ENCODE data around the gene MINDY4.

DNA sequence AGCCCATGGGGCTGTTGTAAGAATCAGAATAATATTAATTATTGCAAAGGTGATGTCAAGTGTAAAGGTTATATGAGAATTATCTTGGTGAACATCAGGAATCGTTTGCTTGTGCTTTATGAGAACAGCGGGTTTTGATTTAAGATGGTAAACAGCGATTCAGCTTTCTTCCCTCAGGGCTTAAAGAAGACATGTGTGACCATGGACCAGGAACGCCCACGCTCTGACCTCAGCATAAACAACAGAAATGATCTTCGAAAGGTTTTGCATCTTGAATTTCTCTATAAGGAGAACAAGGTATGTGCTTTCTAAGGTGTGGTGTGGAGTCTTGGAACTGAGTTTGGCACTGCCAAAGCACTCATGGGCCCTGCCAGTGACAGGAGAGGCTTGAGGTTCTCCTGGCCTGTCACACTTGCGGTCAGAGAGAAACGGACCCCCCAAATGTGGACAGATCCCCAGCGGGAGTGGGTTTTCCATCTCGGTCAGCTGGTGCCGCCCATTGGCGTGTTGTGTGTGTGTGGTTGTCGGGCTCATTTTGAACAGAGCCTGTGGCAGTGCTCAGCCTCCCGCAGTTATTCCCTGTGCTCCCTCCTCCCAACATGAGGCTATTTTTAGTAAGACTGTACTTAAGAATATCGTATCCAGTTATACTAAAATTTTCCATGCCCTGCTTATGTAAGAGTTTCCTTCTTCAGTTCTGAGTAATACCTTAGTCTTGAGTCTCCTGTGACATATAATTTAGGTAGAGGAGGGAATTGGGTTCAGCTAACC is 7.2 kb downstream of the MINDY4 start:
- TF ChIP-seq GATA3 (IDR thresholded peaks at IDR 0.05; ENCODE audit: low read depth, low read length): no peak
- TF ChIP-seq GATA2 (IDR thresholded peaks at IDR 0.05; ENCODE audit: low read depth, low read length): no peak

Data from SH-SY5Y (cell line).